NCI-H1930 (cell line): Measurements from ENCODE around the gene RLN2.

Source experiments
- DNase-seq, 2 experiments: peaks; one replicate each; lab custom pipeline; 2025; lab: John Stamatoyannopoulos, UW

The RLN2 gene

GRCh38 chr9:5265939-5266338 lies 38.6 kb downstream of the RLN2 start:
- no peak for DNase-seq

- no peak for DNase-seq
These were observed 40.3 kb downstream of the RLN2 start for GRCh38 chr9:5264219-5264595.

GRCh38 chr9:5263351-5264218 lies 40.9 kb downstream of the RLN2 start:
- DNase-seq: no peak
